AG10803 (cell line): ENCODE data around the gene PARD3B.
A peak's percentile ranks its signal among the peaks of the same experiment; 100 is the strongest.
"Not testable (repeated sequence)": the region's sequence is repeated elsewhere in the genome, so short reads cannot be mapped to it uniquely, and the experiment has no call there.

Experiments used
- DNase-seq: peaks from one replicate; pipeline ENCODE4 v3.0.0; 2010; ENCODE audit warnings: low read depth
- H3K4me3 ChIP-seq: 2 replicates; pipeline ENCODE4 v1.5.1; 2011; ENCODE audit warnings: mild to moderate bottlenecking, low read length, control low read depth
- TF ChIP-seq, protein P1 (sequence below): conservative IDR thresholded peaks from 2 replicates; pipeline ENCODE4 v1.5.1; 2011; ENCODE audit warnings: mild to moderate bottlenecking, low read length, control low read depth, inconsistent platforms

PARD3B gene

GRCh38 chr2:205217004-205217403 lies 671.7 kb downstream of the PARD3B start:
- TF ChIP-seq, protein P1, sequence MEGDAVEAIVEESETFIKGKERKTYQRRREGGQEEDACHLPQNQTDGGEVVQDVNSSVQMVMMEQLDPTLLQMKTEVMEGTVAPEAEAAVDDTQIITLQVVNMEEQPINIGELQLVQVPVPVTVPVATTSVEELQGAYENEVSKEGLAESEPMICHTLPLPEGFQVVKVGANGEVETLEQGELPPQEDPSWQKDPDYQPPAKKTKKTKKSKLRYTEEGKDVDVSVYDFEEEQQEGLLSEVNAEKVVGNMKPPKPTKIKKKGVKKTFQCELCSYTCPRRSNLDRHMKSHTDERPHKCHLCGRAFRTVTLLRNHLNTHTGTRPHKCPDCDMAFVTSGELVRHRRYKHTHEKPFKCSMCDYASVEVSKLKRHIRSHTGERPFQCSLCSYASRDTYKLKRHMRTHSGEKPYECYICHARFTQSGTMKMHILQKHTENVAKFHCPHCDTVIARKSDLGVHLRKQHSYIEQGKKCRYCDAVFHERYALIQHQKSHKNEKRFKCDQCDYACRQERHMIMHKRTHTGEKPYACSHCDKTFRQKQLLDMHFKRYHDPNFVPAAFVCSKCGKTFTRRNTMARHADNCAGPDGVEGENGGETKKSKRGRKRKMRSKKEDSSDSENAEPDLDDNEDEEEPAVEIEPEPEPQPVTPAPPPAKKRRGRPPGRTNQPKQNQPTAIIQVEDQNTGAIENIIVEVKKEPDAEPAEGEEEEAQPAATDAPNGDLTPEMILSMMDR = no peak
- H3K4me3 ChIP-seq = no peak overlapping the region
- DNase-seq = no peak

GRCh38 chr2:205218056-205218455 lies 672.8 kb downstream of the PARD3B start:
- TF ChIP-seq, protein P1 = no peak
- no peak overlapping the region for H3K4me3 ChIP-seq
- peak; percentile 11 for DNase-seq

- not testable (repeated sequence) for DNase-seq, H3K4me3 ChIP-seq
Observed at GRCh38 chr2:205218816-205219215, 673.5 kb downstream of the PARD3B start.

GRCh38 chr2:205220559-205220958 lies 675.3 kb downstream of the PARD3B start:
- DNase-seq = no peak
- TF ChIP-seq, protein P1 = no peak
- no peak overlapping the region for H3K4me3 ChIP-seq

DNA sequence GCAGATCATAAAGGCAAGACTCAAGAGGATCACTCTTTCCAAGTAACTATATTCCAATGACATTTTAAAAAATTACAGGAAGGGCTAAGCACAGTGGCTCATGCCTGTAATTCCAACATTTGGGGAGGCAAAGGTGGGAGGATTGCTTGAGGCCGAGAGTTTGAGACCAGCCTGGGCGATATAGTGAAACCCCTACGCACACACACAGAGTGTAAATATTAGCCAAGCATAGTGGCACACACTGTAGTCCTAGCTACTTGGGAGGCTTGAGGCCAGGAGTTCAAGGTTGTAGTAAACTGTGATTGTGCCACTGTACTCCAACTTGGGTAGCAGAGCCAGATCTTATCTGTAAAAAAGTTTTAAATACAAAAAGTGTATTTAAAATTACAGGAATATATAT lies 686.8 kb downstream of the PARD3B start:
- H3K4me3 ChIP-seq = no peak overlapping the region
- DNase-seq = no peak

GRCh38 chr2:205235434-205235833 lies 690.2 kb downstream of the PARD3B start:
- TF ChIP-seq, protein P1 = no peak
- no peak overlapping the region for H3K4me3 ChIP-seq
- no peak for DNase-seq

More for the DNA sequence above, 686.8 kb downstream of the PARD3B start:
- TF ChIP-seq, protein P1 = no peak

GRCh38 chr2:205237524-205237923 lies 692.2 kb downstream of the PARD3B start:
- TF ChIP-seq, protein P1 = peak; percentile 19
- DNase-seq = no peak

GRCh38 chr2:205245001-205245400 lies 699.7 kb downstream of the PARD3B start:
- TF ChIP-seq, protein P1 = no peak
- DNase-seq = peak; percentile 36

More at GRCh38 chr2:205237524-205237923, 692.2 kb downstream of the PARD3B start:
- H3K4me3 ChIP-seq = no peak overlapping the region

More at GRCh38 chr2:205245001-205245400, 699.7 kb downstream of the PARD3B start:
- H3K4me3 ChIP-seq = no peak overlapping the region
